ENCODE measurements around the gene THRA. TPM values are rescaled to one million over a fixed set of nuclear protein-coding genes. Genes with fewer than 3 reads are reported as not detected.

THRA gene
- polyA plus RNA-seq, 1 experiment, result 25.2 TPM

DNA sequence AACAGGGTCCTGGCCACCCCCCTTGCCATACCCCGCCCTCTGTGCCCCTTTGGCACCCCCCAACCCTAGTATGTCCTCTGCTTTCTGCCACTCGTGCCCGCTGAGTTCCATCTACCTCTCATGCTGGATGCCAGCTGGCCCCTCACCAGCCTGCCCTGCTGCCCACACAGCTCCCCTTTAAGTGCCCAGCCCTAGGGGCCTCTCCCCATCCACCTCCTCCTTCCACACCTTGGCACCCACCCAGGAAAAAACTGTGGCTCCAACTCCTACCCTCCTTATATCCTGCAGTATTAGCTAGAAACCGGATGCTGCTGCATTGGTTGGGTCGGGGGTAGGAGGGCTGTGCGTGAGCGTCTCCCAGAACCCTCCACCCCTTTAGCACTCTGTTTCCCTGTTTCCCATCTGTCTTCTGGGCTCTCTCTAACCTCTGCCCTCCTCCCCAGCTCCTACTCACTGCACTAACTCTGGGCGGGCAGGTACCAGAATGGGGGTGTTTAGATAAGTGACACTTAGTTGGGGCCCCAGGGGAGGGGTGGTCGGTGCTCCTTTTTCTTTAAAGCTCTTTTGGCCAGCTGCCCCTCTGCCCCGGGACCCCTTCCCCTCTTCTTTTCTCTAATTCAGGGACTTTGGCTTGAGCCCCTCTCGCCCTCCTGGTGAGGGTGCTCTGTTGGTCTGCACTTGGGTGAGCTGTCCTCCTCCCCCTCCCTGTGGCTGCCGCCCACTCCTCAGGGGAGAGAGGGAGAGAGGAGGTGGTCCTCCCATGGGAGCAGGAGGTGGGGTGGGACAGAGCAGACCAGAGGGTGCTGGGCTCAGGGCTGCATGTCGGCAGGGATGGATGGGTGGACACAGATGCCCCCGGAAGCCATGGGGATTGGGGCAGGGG is 27.7 kb downstream of the THRA start:
- TF ChIP-seq, protein P1, sequence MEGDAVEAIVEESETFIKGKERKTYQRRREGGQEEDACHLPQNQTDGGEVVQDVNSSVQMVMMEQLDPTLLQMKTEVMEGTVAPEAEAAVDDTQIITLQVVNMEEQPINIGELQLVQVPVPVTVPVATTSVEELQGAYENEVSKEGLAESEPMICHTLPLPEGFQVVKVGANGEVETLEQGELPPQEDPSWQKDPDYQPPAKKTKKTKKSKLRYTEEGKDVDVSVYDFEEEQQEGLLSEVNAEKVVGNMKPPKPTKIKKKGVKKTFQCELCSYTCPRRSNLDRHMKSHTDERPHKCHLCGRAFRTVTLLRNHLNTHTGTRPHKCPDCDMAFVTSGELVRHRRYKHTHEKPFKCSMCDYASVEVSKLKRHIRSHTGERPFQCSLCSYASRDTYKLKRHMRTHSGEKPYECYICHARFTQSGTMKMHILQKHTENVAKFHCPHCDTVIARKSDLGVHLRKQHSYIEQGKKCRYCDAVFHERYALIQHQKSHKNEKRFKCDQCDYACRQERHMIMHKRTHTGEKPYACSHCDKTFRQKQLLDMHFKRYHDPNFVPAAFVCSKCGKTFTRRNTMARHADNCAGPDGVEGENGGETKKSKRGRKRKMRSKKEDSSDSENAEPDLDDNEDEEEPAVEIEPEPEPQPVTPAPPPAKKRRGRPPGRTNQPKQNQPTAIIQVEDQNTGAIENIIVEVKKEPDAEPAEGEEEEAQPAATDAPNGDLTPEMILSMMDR (IDR thresholded peaks at IDR 0.05; ENCODE audit: low read depth, low read length), result no peak
- H3K9me3 ChIP-seq (ENCODE audit: control insufficient read depth, insufficient read depth, low read length), result no peaks in the 10 kb centered on the region; the same call in 1 of the 2 replicates
- CTCF ChIA-PET, result interaction anchor here (0.6 to 2.2 kb wide), 4 partner anchors 16 to 64 kb away, joined by 4 to 10 read pairs (median 4); no protein-coding TSS in a partner anchor
- DNase-seq (ENCODE audit: low read depth, low spot score), result no peak
- no peaks in the 10 kb centered on the region for H3K27me3 ChIP-seq (ENCODE audit: control insufficient read depth, insufficient read depth, low read length)
- H3K27ac ChIP-seq (ENCODE audit: low read depth, low read length), result no peak overlapping the region
- no peak overlapping the region for H3K4me3 ChIP-seq (ENCODE audit: low read depth, low read length)
- POLR2A ChIA-PET, result interaction anchor here (1.4 kb wide), 1 partner anchor 9 kb away, joined by 4 read pairs; no protein-coding TSS in a partner anchor

DNA sequence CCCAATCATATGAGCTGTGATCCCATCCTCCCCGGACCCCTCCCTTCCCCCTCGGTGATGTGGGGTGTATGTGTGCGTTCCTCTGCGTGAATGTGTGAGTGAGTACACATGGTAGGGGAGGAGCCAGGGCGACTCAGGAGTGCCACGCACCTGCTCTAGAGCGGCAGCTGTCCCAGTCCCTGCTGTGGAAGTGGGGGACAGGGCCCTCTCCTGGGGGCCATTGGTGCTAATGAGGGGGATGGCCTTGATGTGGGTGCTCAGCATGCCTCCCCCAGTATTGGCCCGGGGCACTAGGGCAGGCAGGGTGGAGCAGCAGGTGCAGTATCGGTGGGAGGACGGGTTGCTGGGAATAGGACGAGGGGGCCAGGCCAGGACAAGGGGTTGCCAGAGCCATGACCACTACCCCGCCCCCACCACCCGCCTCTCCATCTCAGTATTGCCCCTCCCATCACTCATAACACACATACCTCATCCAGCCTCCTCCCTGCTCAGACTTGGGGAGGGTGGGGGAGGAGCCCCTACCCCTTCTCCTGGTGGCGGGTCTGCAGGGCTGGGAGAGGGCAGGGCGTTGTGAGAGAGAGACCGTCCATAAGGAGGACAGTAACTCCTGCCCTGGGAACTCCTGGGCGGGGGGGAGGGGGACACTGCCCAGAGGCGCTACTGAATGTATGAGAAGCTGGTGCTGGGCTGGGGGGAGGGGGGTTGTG is 29.1 kb downstream of the THRA start:
- ChIA-PET CTCF (interaction anchor here (0.7 to 4.5 kb wide), 2 partner anchors 17 to 21 kb away, joined by 3 to 16 read pairs; no protein-coding TSS in a partner anchor), POLR2A (interaction anchor here (0.6 to 1.8 kb wide), 5 partner anchors 9 to 81 kb away, joined by 3 to 6 read pairs (median 4); partner anchors contain the start of gene NR1D1)
- Histone ChIP-seq H3K4me3 (ENCODE audit: low read depth, low read length) (no peak overlapping the region), H3K27me3 (ENCODE audit: control insufficient read depth, insufficient read depth, low read length) (no peaks in the 10 kb centered on the region), H3K9me3 (ENCODE audit: control insufficient read depth, insufficient read depth, low read length) (no peaks in the 10 kb centered on the region; the same call in 1 of the 2 replicates), H3K27ac (ENCODE audit: low read depth, low read length) (no peak overlapping the region)
- DNase-seq (ENCODE audit: low read depth, low spot score), result no peak
- TF ChIP-seq, protein P1 (IDR thresholded peaks at IDR 0.05; ENCODE audit: low read depth, low read length), result no peak

DNA sequence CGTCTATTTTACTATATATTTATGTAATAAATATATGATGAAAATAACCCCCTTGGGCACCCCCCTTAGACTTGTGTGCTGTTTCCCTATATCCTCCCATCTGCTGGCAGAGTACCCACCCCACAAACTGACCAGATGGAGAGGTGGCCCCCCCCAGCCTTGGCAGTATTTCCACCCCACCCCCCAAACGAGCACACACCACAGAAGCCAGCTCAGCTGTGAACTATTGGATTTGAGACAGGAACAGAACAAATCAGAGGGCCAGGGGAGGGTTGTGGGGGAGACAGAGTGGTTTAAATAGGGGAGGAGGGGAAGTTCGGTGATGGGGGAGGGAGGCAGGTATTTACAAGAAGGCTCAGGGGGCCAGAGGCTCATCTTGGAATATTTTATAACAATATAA is 29.8 kb downstream of the THRA start:
- ChIA-PET CTCF (interaction anchor here (0.9 to 4.5 kb wide), 3 partner anchors 17 to 58 kb away, joined by 3 to 16 read pairs (median 5); no protein-coding TSS in a partner anchor), POLR2A (interaction anchor here (1.0 to 1.8 kb wide), 5 partner anchors 8 to 76 kb away, joined by 3 to 6 read pairs (median 4); partner anchors contain the start of gene NR1D1)
- H3K4me3 ChIP-seq (ENCODE audit: low read depth, low read length), result no peak overlapping the region
- H3K27ac ChIP-seq (ENCODE audit: low read depth, low read length), result no peak overlapping the region
- TF ChIP-seq, protein P1 (IDR thresholded peaks at IDR 0.05; ENCODE audit: low read depth, low read length), result no peak
- DNase-seq (ENCODE audit: low read depth, low spot score), result no peak
- H3K9me3 ChIP-seq (ENCODE audit: control insufficient read depth, insufficient read depth, low read length), result no peaks in the 10 kb centered on the region; the same call in 1 of the 2 replicates
- H3K27me3 ChIP-seq (ENCODE audit: control insufficient read depth, insufficient read depth, low read length), result no peaks in the 10 kb centered on the region

DNA sequence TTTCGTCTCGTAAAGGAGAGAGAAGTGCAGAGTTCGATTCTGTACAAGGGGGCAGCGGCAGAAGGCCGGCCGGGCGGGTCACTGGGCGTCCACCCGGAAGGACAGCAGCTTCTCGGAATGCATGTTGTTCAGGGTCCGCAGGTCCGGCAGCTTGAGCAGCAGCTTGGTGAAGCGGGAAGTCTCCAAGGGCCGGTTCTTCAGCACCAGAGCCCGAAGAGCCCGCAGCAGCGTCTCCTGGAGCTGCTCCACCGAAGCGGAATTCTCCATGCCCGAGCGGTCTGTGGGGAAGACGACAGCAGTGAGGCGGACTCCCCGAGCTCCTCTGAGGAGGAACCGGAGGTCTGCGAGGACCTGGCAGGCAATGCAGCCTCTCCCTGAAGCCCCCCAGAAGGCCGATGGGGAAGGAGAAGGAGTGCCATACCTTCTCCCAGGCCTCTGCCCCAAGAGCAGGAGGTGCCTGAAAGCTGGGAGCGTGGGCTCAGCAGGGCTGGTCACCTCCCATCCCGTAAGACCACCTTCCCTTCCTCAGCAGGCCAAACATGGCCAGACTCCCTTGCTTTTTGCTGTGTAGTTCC is 30.3 kb downstream of the THRA start:
- DNase-seq (ENCODE audit: low read depth, low spot score), result no peak
- TF ChIP-seq, protein P1 (IDR thresholded peaks at IDR 0.05; ENCODE audit: low read depth, low read length), result no peak
- no peak overlapping the region for H3K4me3 ChIP-seq (ENCODE audit: low read depth, low read length)
- H3K27me3 ChIP-seq (ENCODE audit: control insufficient read depth, insufficient read depth, low read length), result no peaks in the 10 kb centered on the region
- POLR2A ChIA-PET, result interaction anchor here (1.5 to 1.8 kb wide), 3 partner anchors 18 to 75 kb away, joined by 4 read pairs; no protein-coding TSS in a partner anchor
- no peak overlapping the region for H3K27ac ChIP-seq (ENCODE audit: low read depth, low read length)
- no peaks in the 10 kb centered on the region for H3K9me3 ChIP-seq (ENCODE audit: control insufficient read depth, insufficient read depth, low read length)
- CTCF ChIA-PET, result interaction anchor here (0.9 to 4.5 kb wide), 3 partner anchors 18 to 58 kb away, joined by 3 to 16 read pairs (median 5); no protein-coding TSS in a partner anchor

Measured in AG04450 (cell line).